Parathyroid adenoma (tissue), 2 donors: ENCODE data around the gene TMCC3.

Source experiments
- H2AFZ ChIP-seq: fragments of 300-600 bp; sonication (generic); one replicate; pipeline ENCODE4 v1.7.0; 2017; ENCODE audit warnings: antibody characterized with exemption, mild to moderate bottlenecking
- H3K27ac ChIP-seq: fragments of 300-600 bp; sonication (generic); one replicate; pipeline ENCODE4 v1.7.0; 2017
- H3K27me3 ChIP-seq: fragments of 300-600 bp; sonication (generic); one replicate; pipeline ENCODE4 v1.7.0; 2017; ENCODE audit warnings: low read length; ENCODE audit not compliant: control insufficient read depth, insufficient read depth
- H3K36me3 ChIP-seq: fragments of 300-600 bp; sonication (generic); one replicate; pipeline ENCODE4 v1.7.0; 2017; ENCODE audit warnings: low read length; ENCODE audit not compliant: control insufficient read depth, insufficient read depth
- H3K4me1 ChIP-seq: fragments of 300-600 bp; sonication (generic); one replicate; pipeline ENCODE4 v1.7.0; 2017; ENCODE audit warnings: control low read depth
- H3K4me2 ChIP-seq: fragments of 300-600 bp; sonication (generic); one replicate; pipeline ENCODE4 v1.7.0; 2017; ENCODE audit warnings: low read length
- H3K4me3 ChIP-seq: fragments of 300-600 bp; sonication (generic); one replicate; pipeline ENCODE4 v1.7.0; 2017; ENCODE audit warnings: low read depth, low read length
- H3K79me2 ChIP-seq: fragments of 300-600 bp; sonication (generic); one replicate; pipeline ENCODE4 v1.7.0; 2017; ENCODE audit warnings: control low read depth
- H3K9ac ChIP-seq: fragments of 300-600 bp; sonication (generic); one replicate; pipeline ENCODE4 v1.7.0; 2017; ENCODE audit warnings: mild to moderate bottlenecking
- H3K9me3 ChIP-seq: fragments of 300-600 bp; sonication (generic); one replicate; pipeline ENCODE4 v1.7.0; 2017; ENCODE audit warnings: low read length; ENCODE audit not compliant: control insufficient read depth
- CTCF ChIP-seq: fragments of 300-600 bp; sonication (generic); IDR thresholded peaks from one replicate; pipeline ENCODE4 v1.7.0; 2017; ENCODE audit warnings: antibody characterized with exemption, mild to moderate bottlenecking
- donor health status: primary hyperparathyroidism.

TMCC3 gene

GRCh38 chr12:94641283-94641682 lies 9.1 kb downstream of the TMCC3 start:
- Histone ChIP-seq H3K4me2 (no peak overlapping the region), H3K79me2 (peaks cover 7% of the 10 kb centered on the region), H3K9me3 (no peaks in the 10 kb centered on the region), H3K9ac (no peak overlapping the region), H3K4me3 (no peak overlapping the region), H3K27me3 (no peaks in the 10 kb centered on the region), H2AFZ (no peak overlapping the region), H3K4me1 (no peaks in the 10 kb centered on the region), H3K27ac (no peak overlapping the region), H3K36me3 (no peaks in the 10 kb centered on the region)
- no peak for TF ChIP-seq CTCF

- Histone ChIP-seq H3K4me2 (no peak overlapping the region), H2AFZ (no peak overlapping the region), H3K27ac (no peak overlapping the region), H3K4me3 (no peak overlapping the region), H3K79me2 (peaks cover 5% of the 10 kb centered on the region), H3K9ac (no peak overlapping the region), H3K4me1 (no peaks in the 10 kb centered on the region), H3K9me3 (no peaks in the 10 kb centered on the region), H3K27me3 (no peaks in the 10 kb centered on the region), H3K36me3 (no peaks in the 10 kb centered on the region)
- TF ChIP-seq CTCF, result no peak
Observed at GRCh38 chr12:94640134-94640928, 10.0 kb downstream of the TMCC3 start.

GRCh38 chr12:94638521-94638920 lies 11.8 kb downstream of the TMCC3 start:
- no peak for TF ChIP-seq CTCF
- no peak overlapping the region for H2AFZ ChIP-seq
- H3K4me3 ChIP-seq, result no peak overlapping the region
- H3K36me3 ChIP-seq, result no peaks in the 10 kb centered on the region
- H3K4me1 ChIP-seq, result no peaks in the 10 kb centered on the region
- H3K4me2 ChIP-seq, result no peak overlapping the region
- H3K27ac ChIP-seq, result no peak overlapping the region
- no peaks in the 10 kb centered on the region for H3K27me3 ChIP-seq
- H3K9me3 ChIP-seq, result no peaks in the 10 kb centered on the region
- no peak overlapping the region for H3K9ac ChIP-seq
- peaks cover 5% of the 10 kb centered on the region for H3K79me2 ChIP-seq

- H3K27ac ChIP-seq, result no peak overlapping the region
- no peaks in the 10 kb centered on the region for H3K9me3 ChIP-seq
- no peak overlapping the region for H2AFZ ChIP-seq
- H3K27me3 ChIP-seq, result no peaks in the 10 kb centered on the region
- H3K36me3 ChIP-seq, result no peaks in the 10 kb centered on the region
- no peaks in the 10 kb centered on the region for H3K4me1 ChIP-seq
- H3K4me3 ChIP-seq, result no peak overlapping the region
- H3K9ac ChIP-seq, result no peak overlapping the region
- H3K4me2 ChIP-seq, result no peak overlapping the region
- no peak for TF ChIP-seq CTCF
- H3K79me2 ChIP-seq, result peaks cover 4% of the 10 kb centered on the region
Observed at GRCh38 chr12:94637390-94638113, 12.8 kb downstream of the TMCC3 start.
